ENCODE measurements around the gene SPACA9. TPM values are rescaled to one million over a fixed set of nuclear protein-coding genes. Genes with fewer than 3 reads are reported as not detected.

Gene SPACA9
- total RNA-seq, 1 experiment from 2014 or later: 19.2 TPM

DNA sequence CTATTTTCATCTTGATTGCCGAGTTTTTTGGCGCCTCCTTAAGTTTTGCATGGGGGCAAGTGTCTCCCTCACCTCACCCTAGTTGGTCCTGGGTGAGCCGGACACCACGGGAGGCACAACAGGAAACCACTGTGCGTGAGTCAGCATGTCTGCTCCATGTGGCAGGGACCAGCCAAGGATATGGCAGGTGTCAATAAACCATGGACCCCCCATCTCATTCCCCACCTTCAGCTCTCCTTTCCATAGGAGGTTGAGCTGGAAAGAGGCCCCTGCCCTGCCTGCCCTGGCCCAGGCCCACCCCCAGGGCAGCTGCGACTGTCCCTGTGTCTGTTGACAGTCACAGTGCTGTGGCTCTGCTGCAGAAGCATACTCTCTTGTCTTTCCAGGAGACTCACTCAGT is 3.1 kb downstream of the SPACA9 start:
- Histone ChIP-seq H2AFZ (no peak overlapping the region), H3K4me3 (no peak overlapping the region), H3K4me2 (no peak overlapping the region), H3K27ac (no peak overlapping the region), H3K9me3 (ENCODE audit: insufficient read depth, low read depth) (no peaks in the 10 kb centered on the region), H3K36me3 (ENCODE audit: low read depth) (no peaks in the 10 kb centered on the region), H3K4me1 (replicated peaks; ENCODE audit: insufficient read depth) (0 out of 2 replicates have a peak, but pooled peaks cover 4% of the 10 kb centered on the region), H3K79me2 (ENCODE audit: low read depth) (no peaks in the 10 kb centered on the region), H3K9me2 (ENCODE audit: insufficient read depth) (no peaks in the 10 kb centered on the region), H4K20me1 (ENCODE audit: insufficient read depth) (no peaks in the 10 kb centered on the region), H3K27me3 (ENCODE audit: insufficient read depth, low read depth) (no peaks in the 10 kb centered on the region), H3F3A (ENCODE audit: insufficient read depth, low read depth) (peaks cover 22% of the 10 kb centered on the region)
- no TSS peak for BruUV-seq (replicated peaks)
- TF ChIP-seq, protein P1, sequence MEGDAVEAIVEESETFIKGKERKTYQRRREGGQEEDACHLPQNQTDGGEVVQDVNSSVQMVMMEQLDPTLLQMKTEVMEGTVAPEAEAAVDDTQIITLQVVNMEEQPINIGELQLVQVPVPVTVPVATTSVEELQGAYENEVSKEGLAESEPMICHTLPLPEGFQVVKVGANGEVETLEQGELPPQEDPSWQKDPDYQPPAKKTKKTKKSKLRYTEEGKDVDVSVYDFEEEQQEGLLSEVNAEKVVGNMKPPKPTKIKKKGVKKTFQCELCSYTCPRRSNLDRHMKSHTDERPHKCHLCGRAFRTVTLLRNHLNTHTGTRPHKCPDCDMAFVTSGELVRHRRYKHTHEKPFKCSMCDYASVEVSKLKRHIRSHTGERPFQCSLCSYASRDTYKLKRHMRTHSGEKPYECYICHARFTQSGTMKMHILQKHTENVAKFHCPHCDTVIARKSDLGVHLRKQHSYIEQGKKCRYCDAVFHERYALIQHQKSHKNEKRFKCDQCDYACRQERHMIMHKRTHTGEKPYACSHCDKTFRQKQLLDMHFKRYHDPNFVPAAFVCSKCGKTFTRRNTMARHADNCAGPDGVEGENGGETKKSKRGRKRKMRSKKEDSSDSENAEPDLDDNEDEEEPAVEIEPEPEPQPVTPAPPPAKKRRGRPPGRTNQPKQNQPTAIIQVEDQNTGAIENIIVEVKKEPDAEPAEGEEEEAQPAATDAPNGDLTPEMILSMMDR (conservative IDR thresholded peaks at IDR 0.05): no peak
- no peak for TF ChIP-seq EZH2 (IDR thresholded peaks at IDR 0.05; ENCODE audit: low read depth)
- ChIA-PET POLR2A (ENCODE audit: unreplicated experiment) (no interaction called here), CTCF (interaction anchor here (0.5 kb wide), 1 partner anchor 33 kb away, joined by 3 read pairs; no protein-coding TSS in a partner anchor)
- DNase-seq: no peak
- intact Hi-C loops (cut with micrococcal nuclease; ENCODE audit: unreplicated experiment): no loop called here

DNA sequence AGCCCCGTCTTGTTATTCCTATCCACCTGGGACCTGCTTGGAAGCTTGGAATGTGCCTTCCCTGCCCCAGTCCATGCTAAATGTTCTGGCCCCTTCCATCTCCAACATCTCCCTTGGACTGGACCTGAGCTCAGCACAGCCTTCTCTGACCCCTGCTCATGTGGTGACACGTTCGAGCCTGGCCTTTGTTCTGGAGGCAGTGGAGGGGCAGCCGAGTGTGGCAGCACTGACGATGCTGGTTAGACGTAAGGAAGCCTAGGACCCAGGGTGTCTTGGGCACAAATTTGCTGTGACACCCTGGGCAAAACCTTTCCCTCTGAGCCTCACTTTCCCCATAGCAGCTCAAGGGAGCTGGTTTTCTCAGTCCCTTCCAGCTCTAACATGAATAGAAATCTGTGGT is 3.9 kb downstream of the SPACA9 start:
- H3F3A ChIP-seq (ENCODE audit: insufficient read depth, low read depth): peaks cover 22% of the 10 kb centered on the region
- BruUV-seq (replicated peaks): no TSS peak
- no peak overlapping the region for H2AFZ ChIP-seq
- no peak for TF ChIP-seq EZH2 (IDR thresholded peaks at IDR 0.05; ENCODE audit: low read depth)
- TF ChIP-seq, protein P1 (conservative IDR thresholded peaks at IDR 0.05): no peak
- DNase-seq: no peak
- CTCF ChIA-PET: interaction anchor here (0.5 kb wide), 1 partner anchor 32 kb away, joined by 3 read pairs; no protein-coding TSS in a partner anchor
- no peaks in the 10 kb centered on the region for H3K27me3 ChIP-seq (ENCODE audit: insufficient read depth, low read depth)
- H3K27ac ChIP-seq: no peak overlapping the region
- H4K20me1 ChIP-seq (ENCODE audit: insufficient read depth): no peaks in the 10 kb centered on the region
- H3K4me3 ChIP-seq: no peak overlapping the region
- H3K36me3 ChIP-seq (ENCODE audit: low read depth): no peaks in the 10 kb centered on the region
- no peaks in the 10 kb centered on the region for H3K9me3 ChIP-seq (ENCODE audit: insufficient read depth, low read depth)
- no peaks in the 10 kb centered on the region for H3K79me2 ChIP-seq (ENCODE audit: low read depth)
- POLR2A ChIA-PET (ENCODE audit: unreplicated experiment): no interaction called here
- intact Hi-C loops (cut with micrococcal nuclease; ENCODE audit: unreplicated experiment): no loop called here
- no peaks in the 10 kb centered on the region for H3K4me1 ChIP-seq (replicated peaks; ENCODE audit: insufficient read depth)
- no peak overlapping the region for H3K4me2 ChIP-seq
- H3K9me2 ChIP-seq (ENCODE audit: insufficient read depth): no peaks in the 10 kb centered on the region

DNA sequence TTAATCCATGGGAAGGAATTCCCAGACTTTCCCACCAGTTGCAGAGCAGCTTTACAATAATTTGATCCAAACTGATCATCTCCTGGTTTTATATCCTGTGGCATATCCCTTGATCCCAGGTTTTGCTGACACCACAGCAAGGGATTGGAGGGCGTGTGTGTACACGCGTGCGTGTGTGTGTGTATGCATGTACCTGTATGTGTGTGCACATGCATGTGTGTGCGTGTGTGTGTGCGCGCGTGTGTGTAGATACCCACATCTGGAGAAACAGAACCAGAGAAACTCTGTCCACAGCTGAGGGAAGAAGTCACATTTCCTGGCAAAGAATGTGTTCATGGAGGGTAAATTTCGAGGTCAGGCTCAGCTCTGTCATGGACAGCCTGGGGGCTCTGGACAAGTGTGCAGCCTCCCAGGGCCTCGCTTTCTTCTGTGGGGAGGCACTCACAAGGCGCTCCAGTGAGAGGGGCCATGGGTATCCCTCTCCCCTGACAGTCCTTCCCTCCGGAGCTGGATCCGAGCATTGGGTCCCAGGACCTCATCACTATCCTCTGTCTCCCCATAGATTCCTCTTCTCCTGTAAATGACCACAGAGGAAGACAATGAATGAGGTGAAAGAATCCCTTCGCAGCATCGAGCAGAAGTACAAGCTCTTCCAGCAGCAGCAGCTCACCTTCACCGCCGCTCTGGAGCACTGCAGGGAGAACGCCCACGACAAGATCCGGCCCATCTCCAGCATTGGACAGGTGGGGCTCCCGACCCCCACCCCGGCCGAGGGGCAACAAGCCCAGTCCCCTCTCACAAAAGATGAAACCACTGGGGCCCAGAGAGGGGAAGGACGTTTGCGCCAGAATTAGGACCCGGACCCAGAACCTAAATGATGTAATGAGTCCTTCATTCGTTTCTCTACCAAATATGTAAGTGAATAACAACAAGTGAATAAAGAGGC is 4.9 kb downstream of the SPACA9 start:
- H3K9me2 ChIP-seq (ENCODE audit: insufficient read depth): no peaks in the 10 kb centered on the region
- no peak overlapping the region for H2AFZ ChIP-seq
- TF ChIP-seq, protein P1 (conservative IDR thresholded peaks at IDR 0.05): no peak
- no peak for TF ChIP-seq EZH2 (IDR thresholded peaks at IDR 0.05; ENCODE audit: low read depth)
- no peak overlapping the region for H3K27ac ChIP-seq
- no peak overlapping the region for H3K4me3 ChIP-seq
- H3K9me3 ChIP-seq (ENCODE audit: insufficient read depth, low read depth): no peaks in the 10 kb centered on the region
- H3K27me3 ChIP-seq (ENCODE audit: insufficient read depth, low read depth): no peaks in the 10 kb centered on the region
- CTCF ChIA-PET: no interaction called here
- BruUV-seq (replicated peaks): no TSS peak
- DNase-seq: no peak
- no peaks in the 10 kb centered on the region for H3K4me1 ChIP-seq (replicated peaks; ENCODE audit: insufficient read depth)
- peaks cover 22% of the 10 kb centered on the region for H3F3A ChIP-seq (ENCODE audit: insufficient read depth, low read depth)
- no peaks in the 10 kb centered on the region for H4K20me1 ChIP-seq (ENCODE audit: insufficient read depth)
- intact Hi-C loops (cut with micrococcal nuclease; ENCODE audit: unreplicated experiment): no loop called here
- POLR2A ChIA-PET (ENCODE audit: unreplicated experiment): no interaction called here
- no peaks in the 10 kb centered on the region for H3K79me2 ChIP-seq (ENCODE audit: low read depth)
- no peak overlapping the region for H3K4me2 ChIP-seq
- H3K36me3 ChIP-seq (ENCODE audit: low read depth): no peaks in the 10 kb centered on the region
